Measurements from ENCODE around the gene CDKN2A. TPM values are rescaled to one million over a fixed set of nuclear protein-coding genes. Genes with fewer than 3 reads are reported as not detected.
"Not testable (repeated sequence)": the region's sequence is repeated elsewhere in the genome, so short reads cannot be mapped to it uniquely, and the experiment has no call there.

Gene CDKN2A
- total RNA-seq, 3 donors from 2014 or later (not counting 1 experiment from before 2014, with no cell fraction given): 3.5 to 7.7 (median 3.8) TPM

DNA sequence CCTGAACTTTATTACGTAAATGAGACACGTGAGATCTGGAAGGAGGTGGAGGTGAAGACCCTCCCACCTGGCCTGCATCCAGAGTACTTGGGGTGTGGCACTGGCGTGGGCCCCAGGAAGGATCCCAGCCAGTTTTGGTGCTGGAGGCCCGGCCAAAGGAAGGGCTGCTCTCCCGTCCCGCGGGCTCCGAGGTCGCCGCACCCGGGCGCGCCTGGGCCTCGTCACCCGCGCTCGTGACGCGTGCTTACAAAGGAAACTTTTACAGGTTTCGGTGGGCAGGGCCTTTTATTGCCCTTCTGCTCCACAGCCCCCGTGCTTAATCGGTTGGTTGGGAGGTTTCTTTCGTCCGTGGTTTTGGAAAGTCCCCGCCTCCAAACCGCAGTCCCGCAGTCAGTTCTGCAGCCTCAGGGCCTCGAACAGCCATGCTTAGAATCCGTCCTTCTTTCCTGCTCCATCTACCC is 29.2 kb downstream of the CDKN2A start:
- Histone ChIP-seq H3K27me3 (ENCODE audit: control insufficient read depth, insufficient read depth, low read length) (peaks cover 81% of the 10 kb centered on the region), H3K4me1 (ENCODE audit: control insufficient read depth, insufficient read depth, low read length) (peaks cover 26% of the 10 kb centered on the region), H3K9me3 (ENCODE audit: control insufficient read depth, insufficient read depth, low read length) (peaks cover 25% of the 10 kb centered on the region), H3K36me3 (ENCODE audit: control insufficient read depth, insufficient read depth, low read length) (no peaks in the 10 kb centered on the region), H3K27ac (ENCODE audit: low read length) (no peak overlapping the region), H3K4me3 (ENCODE audit: low read length) (no peak overlapping the region)
- Mint-ChIP-seq H3K4me3 (peak overlapping the region; percentile 61), H3K36me3 (peaks cover 18% of the 10 kb centered on the region), H3K9me3 (peaks cover 0 to 8% of the 10 kb centered on the region in 2 donors), H3K27me3 (ENCODE audit: low read depth in 2 of 2) (peaks cover 80 to 96% of the 10 kb centered on the region in 2 donors), H3K27ac (peak overlapping the region in 1 of 2 donors; percentile 54), H3K4me1 (peaks cover 28 to 35% of the 10 kb centered on the region in 2 donors)
- TF ChIP-seq, protein P1, sequence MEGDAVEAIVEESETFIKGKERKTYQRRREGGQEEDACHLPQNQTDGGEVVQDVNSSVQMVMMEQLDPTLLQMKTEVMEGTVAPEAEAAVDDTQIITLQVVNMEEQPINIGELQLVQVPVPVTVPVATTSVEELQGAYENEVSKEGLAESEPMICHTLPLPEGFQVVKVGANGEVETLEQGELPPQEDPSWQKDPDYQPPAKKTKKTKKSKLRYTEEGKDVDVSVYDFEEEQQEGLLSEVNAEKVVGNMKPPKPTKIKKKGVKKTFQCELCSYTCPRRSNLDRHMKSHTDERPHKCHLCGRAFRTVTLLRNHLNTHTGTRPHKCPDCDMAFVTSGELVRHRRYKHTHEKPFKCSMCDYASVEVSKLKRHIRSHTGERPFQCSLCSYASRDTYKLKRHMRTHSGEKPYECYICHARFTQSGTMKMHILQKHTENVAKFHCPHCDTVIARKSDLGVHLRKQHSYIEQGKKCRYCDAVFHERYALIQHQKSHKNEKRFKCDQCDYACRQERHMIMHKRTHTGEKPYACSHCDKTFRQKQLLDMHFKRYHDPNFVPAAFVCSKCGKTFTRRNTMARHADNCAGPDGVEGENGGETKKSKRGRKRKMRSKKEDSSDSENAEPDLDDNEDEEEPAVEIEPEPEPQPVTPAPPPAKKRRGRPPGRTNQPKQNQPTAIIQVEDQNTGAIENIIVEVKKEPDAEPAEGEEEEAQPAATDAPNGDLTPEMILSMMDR (IDR thresholded peaks at IDR 0.05): no peak
- DNase-seq (peak; percentile 49 to 84), ATAC-seq (peak; percentile 67 to 76 (median 72))
- 1% methylated on average over 29 of the region's 29 CpGs for WGBS (ENCODE audit: insufficient coverage)
- intact Hi-C loops (cut with micrococcal nuclease): loop anchor here (5.0 kb wide), 1 partner anchor 42 kb away; the partner anchor contains the start of gene CDKN2B

DNA sequence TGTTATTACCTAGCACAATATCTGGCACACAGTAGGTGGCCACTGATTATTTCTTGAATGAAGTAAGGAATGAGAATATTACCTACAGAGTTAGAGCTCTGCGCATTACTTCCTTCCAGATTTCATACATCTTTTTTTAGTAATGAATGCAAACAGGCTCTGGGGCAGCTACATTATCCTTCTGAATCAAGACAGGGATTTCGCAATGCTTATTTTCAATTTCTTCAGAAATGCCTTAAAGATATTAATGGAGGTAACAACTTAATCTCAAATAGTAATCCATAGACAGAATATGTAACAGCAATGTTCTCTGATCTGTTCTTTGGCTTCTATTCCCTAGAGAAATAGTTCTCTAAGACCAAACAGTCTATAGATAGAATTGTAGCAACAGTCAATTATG is 32.6 kb downstream of the CDKN2A start:
- TF ChIP-seq, protein P1 (IDR thresholded peaks at IDR 0.05): no peak
- no peak overlapping the region for H3K4me3 Mint-ChIP-seq
- intact Hi-C loops (cut with micrococcal nuclease): no loop called here
- 100% methylated on average over 1 of the region's 2 CpGs for WGBS (ENCODE audit: insufficient coverage)
- Histone ChIP-seq H3K9me3 (ENCODE audit: control insufficient read depth, insufficient read depth, low read length) (peaks cover 2% of the 10 kb centered on the region), H3K36me3 (ENCODE audit: control insufficient read depth, insufficient read depth, low read length) (no peaks in the 10 kb centered on the region), H3K4me1 (ENCODE audit: control insufficient read depth, insufficient read depth, low read length) (peaks cover 15% of the 10 kb centered on the region), H3K4me3 (ENCODE audit: low read length) (no peak overlapping the region), H3K27me3 (ENCODE audit: control insufficient read depth, insufficient read depth, low read length) (peaks cover 47% of the 10 kb centered on the region), H3K27ac (ENCODE audit: low read length) (no peak overlapping the region)
- H3K27me3 Mint-ChIP-seq (ENCODE audit: low read depth in 2 of 2): peaks cover 52 to 66% of the 10 kb centered on the region in 2 donors
- H3K27ac Mint-ChIP-seq: no peak overlapping the region
- H3K9me3 Mint-ChIP-seq: peaks cover 0 to under 1% of the 10 kb centered on the region in 2 donors
- peaks cover 18% of the 10 kb centered on the region for H3K36me3 Mint-ChIP-seq
- no peak for ATAC-seq
- no peak for DNase-seq
- H3K4me1 Mint-ChIP-seq: peaks cover 14 to 17% of the 10 kb centered on the region in 2 donors

DNA sequence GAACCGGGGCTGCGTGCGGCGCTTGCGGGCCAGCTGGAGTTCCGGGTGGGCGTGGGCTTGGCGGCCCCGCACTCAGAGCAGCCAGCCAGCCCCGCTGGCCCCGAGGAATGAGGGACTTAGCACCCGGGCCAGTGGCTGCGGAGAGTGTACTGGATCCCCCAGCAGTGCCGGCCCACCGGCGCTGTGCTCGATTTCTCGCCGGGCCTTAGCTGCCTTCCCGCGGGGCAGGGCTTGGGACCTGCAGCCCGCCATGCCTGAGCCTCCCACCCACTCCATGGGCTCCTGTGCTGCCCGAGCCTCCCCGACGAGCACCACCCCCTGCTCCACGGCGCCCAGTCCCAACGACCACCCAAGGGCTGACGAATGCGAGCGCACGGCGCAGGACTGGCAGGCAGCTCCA is 34.9 kb downstream of the CDKN2A start:
- H3K4me3 ChIP-seq (ENCODE audit: low read length); H3K9me3 ChIP-seq (ENCODE audit: control insufficient read depth, insufficient read depth, low read length); H3K36me3 ChIP-seq (ENCODE audit: control insufficient read depth, insufficient read depth, low read length); H3K27ac Mint-ChIP-seq; H3K4me1 Mint-ChIP-seq; H3K9me3 Mint-ChIP-seq; ATAC-seq; intact Hi-C loops (cut with micrococcal nuclease); H3K4me3 Mint-ChIP-seq; DNase-seq; H3K4me1 ChIP-seq (ENCODE audit: control insufficient read depth, insufficient read depth, low read length); H3K27ac ChIP-seq (ENCODE audit: low read length): not testable (repeated sequence)
- Mint-ChIP-seq H3K27me3 (ENCODE audit: low read depth in 2 of 2) (peaks cover 40 to 55% of the 10 kb centered on the region in 2 donors), H3K36me3 (peaks cover 18% of the 10 kb centered on the region)
- 97% methylated on average over 22 of the region's 33 CpGs for WGBS (ENCODE audit: insufficient coverage)
- peaks cover 25% of the 10 kb centered on the region for H3K27me3 ChIP-seq (ENCODE audit: control insufficient read depth, insufficient read depth, low read length)

DNA sequence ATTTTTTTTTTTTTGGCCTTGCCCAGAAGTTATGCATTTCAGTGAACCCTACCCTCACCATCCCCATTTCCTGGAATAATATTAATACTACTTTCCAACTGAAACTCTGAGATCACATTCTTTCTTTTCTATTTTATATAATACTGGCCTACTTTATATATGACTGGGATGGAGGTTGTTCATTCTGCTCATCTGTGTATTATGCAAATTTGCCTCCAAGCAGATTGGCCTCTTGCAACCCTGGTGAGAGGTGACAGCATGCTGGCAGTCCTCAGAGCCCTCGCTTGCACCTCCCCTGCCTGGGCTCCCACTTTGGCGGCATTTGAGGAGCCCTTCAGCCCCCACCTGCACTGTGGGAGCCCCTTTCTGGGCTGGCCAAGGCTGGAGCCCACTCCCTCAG is 35.4 kb downstream of the CDKN2A start:
- Histone ChIP-seq H3K36me3 (ENCODE audit: control insufficient read depth, insufficient read depth, low read length) (no peaks in the 10 kb centered on the region), H3K9me3 (ENCODE audit: control insufficient read depth, insufficient read depth, low read length) (no peaks in the 10 kb centered on the region), H3K27me3 (ENCODE audit: control insufficient read depth, insufficient read depth, low read length) (peaks cover 21% of the 10 kb centered on the region), H3K27ac (ENCODE audit: low read length) (no peak overlapping the region), H3K4me1 (ENCODE audit: control insufficient read depth, insufficient read depth, low read length) (no peaks in the 10 kb centered on the region), H3K4me3 (ENCODE audit: low read length) (no peak overlapping the region)
- ATAC-seq (no peak), DNase-seq (no peak)
- Mint-ChIP-seq H3K27ac (no peak overlapping the region), H3K36me3 (peaks cover 15% of the 10 kb centered on the region), H3K27me3 (ENCODE audit: low read depth in 2 of 2) (peaks cover 39 to 55% of the 10 kb centered on the region in 2 donors), H3K9me3 (no peaks in the 10 kb centered on the region), H3K4me1 (no peaks in the 10 kb centered on the region), H3K4me3 (no peak overlapping the region)
- intact Hi-C loops (cut with micrococcal nuclease): no loop called here
- TF ChIP-seq, protein P1 (IDR thresholded peaks at IDR 0.05): no peak
- 92% methylated on average over 2 of the region's 2 CpGs for WGBS (ENCODE audit: insufficient coverage)
